GM10847 (cell line): ENCODE data around the gene PAX3.

Experiments used
- POLR2A ChIP-seq: IDR thresholded peaks from 2 replicates; pipeline ENCODE4 v1.6.1; 2011; ENCODE audit not compliant: insufficient read length; ENCODE audit errors: extremely low read depth

The PAX3 gene

GRCh38 chr2:222271854-222272253 lies 26.9 kb downstream of the PAX3 start:
- no peak for TF ChIP-seq POLR2A

DNA sequence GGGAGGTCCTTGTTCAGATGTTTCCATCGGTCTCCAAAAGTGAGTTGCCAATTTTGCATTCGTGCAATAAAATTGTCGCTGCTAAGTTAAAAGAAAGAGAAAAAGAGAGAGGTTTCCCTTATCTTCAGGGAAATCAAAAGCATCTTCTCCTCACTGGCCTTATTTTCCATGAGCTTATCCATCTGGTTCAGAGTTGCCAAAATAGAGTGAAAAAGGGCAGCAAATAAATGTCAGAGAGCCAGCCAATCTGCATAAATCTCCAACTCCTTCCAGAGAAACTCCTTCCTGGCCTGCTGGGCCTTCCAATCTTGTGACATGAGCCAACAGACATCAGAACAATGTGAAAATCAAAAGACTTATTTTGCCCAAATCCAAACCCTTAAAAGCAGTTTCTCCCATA lies 28.4 kb downstream of the PAX3 start:
- no peak for TF ChIP-seq POLR2A

- TF ChIP-seq POLR2A, result no peak
Measured at GRCh38 chr2:222269132-222269531, 29.7 kb downstream of the PAX3 start.

DNA sequence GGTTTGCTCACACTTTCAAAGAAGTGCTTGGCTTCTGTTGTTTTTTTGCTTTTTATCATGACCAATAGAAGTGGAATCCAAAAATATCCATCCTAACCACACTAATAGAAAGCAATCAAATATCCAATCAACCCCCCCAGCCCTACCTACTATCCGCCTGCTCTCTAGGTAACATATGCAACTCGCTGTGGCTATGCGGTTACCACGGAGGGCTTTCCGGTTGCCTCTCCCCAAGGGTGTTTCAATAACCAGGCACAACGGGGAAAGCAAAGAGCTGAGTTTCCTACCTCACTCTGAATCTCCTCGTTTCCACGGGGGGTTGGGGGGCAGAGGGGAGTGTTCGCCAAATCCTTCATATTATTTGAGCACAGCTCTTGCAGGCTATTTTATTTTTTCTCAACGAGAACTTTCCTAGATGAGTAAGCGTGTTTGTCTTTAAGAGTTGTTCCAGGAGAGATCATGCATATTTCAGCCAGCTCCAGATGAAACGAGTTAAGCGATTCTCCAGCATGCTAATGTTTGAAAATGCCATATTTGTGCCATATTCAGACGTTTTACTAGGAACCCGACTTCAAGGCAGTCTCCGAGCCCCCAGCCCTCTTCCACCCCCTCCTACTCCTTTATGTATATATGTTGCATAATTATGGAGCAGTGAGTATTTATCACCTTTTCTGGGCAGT lies 30.3 kb downstream of the PAX3 start:
- TF ChIP-seq POLR2A, result no peak

DNA sequence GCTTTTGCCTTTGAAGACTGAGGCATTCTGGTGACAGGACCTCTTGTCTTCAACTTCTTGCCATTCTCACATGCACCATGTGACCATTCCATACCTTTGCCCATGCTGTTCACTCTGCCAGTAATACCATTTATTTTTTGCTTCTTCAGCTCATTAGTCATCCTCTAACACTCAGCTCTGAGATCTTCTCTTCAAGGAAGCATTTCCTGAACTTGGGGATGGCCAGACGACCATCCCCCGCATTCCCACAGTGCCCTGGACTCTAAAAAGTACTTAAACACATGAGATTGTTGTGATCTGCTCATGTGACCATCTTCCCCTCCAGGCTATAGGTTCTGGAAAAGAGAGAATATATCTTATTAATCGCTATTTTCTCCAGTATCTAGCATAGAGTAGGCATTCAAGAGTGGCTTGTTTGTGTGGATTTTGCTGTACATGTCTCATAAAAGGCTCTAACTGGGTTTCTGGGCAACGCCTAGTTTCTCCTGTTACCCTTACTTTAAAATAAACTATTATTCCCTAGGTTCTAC lies 33.9 kb downstream of the PAX3 start:
- no peak for TF ChIP-seq POLR2A

DNA sequence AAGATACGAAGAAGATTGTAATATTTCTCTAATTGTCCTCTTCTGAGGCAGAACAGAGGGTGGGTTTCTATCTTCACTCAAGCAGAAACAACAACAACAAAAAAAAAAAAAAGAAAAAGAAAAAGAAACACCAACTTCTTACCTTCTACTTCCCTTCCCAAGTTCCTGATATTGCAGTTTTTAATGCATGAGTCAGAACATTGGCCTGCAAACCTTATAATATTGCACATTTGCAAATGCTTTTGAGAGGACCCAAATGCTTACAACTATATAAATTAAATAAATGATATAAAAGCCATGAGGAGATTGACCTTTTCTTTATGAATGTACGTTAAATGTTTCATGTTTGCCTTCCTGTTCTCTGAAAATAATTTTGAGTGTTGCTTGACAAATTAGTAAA lies 37.3 kb downstream of the PAX3 start:
- no peak for TF ChIP-seq POLR2A

- no peak for TF ChIP-seq POLR2A
Measured at GRCh38 chr2:222257645-222258044, 41.2 kb downstream of the PAX3 start.

DNA sequence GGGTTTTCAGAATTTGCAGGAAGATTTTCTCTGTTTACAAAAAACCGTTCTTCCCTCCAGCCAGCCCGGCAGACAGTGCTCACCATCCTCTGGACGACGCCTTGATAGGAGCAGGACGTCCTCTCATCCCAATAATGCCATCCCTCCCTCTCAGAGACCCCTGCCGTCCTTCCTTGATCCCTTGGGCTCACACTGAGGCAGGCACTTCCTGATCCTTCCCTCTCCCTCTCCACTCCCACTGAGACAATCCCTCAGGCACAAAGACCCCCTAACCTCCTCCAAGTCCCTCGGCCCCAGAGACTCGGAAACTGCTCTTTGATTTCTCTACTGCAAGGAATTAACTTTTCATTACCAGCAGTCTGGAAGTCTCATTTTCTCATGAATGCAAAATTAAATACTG lies 42.5 kb downstream of the PAX3 start:
- no peak for TF ChIP-seq POLR2A

DNA sequence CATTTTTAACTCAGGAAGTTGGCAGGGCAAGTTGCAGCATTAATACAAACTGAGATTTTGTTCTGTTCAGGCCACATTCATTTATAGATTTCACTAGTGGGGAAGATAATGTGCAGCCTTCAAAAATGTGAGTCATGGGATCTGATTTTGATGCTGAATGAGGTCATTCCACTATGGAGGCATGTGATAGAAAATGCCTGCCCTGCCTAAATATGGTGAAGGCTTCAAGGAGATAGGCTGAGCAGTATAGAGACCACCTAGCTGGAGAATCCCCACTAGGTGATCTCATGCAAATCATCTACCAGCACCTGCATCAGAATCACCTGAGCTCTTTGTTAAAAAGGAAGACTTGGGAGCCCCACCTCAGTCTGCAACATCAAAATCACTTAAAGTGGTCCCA lies 43.7 kb downstream of the PAX3 start:
- TF ChIP-seq POLR2A, result no peak

DNA sequence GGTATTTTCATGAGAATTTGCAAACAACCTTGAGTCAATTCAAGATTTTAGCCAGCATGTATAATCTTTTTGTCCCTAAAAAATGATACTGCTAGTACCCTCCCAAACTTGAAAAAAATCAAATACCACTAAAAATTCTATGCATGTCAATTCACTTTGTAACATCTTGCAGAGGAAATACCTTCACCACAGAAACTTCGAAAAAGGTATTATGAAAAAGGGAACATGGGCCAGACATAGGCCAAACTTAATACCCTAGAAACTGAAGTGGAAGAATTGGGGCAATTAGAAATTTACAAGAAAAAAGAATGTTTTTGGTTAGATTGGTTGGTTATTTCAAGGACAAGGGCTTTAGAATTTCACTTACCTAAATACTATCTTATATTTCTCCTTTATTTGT lies 48.5 kb downstream of the PAX3 start:
- TF ChIP-seq POLR2A, result no peak

DNA sequence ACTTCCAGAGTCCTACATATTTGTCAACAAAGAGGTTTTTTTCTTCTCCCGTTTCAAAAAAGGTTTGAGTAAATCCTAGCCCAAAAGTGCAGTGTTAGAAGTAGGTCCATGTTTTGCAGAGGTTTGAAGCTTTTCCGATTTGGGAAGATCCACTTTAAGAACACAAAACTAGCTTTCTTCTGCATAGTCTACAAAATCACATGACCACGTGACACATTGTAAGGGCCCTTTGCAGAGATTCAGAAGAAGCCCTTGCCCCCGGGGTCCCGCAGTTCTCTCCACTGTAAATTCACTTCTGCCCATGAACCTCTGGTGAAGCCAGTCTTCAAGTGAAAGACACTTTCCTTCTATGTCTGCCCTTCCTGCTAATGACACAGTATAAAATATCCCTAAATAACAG lies 49.4 kb downstream of the PAX3 start:
- TF ChIP-seq POLR2A, result no peak

- no peak for TF ChIP-seq POLR2A
Measured at GRCh38 chr2:222248818-222249217, 50.0 kb downstream of the PAX3 start.

DNA sequence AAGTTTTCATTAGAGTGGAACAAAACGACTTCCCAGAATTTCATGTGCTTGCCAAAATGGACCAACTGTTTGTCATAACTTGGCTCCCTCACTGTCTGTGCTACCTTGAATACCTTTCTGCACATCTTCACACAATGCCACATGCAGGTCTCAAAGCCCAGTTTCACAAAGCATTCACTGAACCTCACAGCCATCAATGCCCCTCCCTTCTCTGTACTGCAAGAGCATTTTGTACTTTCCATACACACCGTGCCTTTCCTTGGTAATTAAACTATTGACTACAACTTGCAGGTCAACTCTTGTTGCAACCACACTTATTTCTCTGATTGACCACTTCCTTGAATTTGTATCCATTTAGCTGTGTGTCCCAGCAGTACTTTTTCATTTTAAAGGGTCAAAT lies 50.5 kb downstream of the PAX3 start:
- no peak for TF ChIP-seq POLR2A

- TF ChIP-seq POLR2A, result no peak
Measured at GRCh38 chr2:222242532-222242931, 56.3 kb downstream of the PAX3 start.

- TF ChIP-seq POLR2A, result no peak
Measured at GRCh38 chr2:222241128-222241870, 57.5 kb downstream of the PAX3 start.

DNA sequence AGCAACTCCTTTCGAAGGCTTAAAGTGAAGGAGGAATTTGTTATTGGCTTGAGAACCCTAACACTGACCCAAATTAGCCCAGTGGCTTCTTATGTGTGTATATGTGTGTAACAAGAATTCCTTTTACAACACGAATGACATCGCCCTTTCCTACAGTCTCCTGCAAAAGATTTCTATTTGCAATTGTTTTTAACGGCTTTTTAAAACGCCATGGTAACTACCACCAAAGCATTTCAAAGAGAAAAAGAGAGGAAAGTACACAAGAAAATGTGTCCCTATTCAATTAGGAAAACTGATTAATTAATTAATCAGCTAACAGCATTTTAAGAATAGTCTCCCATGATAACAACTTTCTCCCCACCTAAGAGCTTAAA lies 58.1 kb downstream of the PAX3 start:
- TF ChIP-seq POLR2A, result no peak
